ENCODE measurements around the gene SEMA5A.

Gene SEMA5A

DNA sequence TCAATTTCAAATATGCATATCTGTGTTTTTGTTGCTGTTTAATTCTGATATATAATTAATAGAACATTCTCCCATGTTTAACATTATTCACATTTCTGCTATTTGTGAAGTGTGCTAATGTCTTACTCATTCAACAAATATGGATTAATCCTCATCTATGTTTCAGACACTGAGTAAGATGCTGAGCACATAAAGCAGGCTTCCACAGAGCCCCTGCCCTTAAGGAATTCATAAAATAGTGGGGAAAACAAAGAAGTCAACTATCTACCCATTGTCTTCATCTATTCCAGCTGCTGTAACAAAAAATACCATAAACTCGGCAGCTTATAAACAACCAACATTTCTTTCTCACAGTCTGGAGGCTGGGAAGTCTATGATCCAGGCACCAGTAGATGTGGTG is 333.3 kb downstream of the SEMA5A start:
- H2BK15ac ChIP-seq (ENCODE audit: low read length): no peak overlapping the region
- H3K4ac ChIP-seq (ENCODE audit: low read length): no peak overlapping the region
- no peak overlapping the region for H3K23ac ChIP-seq (ENCODE audit: low read depth, low read length, poor library complexity)
- peaks cover 3 to 6% of the 10 kb centered on the region in 2 donors for H3K9me3 ChIP-seq (replicated peaks in 1 of 2; ENCODE audit: control insufficient read depth in 2 of 2, insufficient read depth in 1 of 2, low read depth in 1 of 2, low read length in 2 of 2)
- H4K91ac ChIP-seq (ENCODE audit: low read depth, low read length, poor library complexity): no peak overlapping the region
- no peak overlapping the region for H3K14ac ChIP-seq (ENCODE audit: low read length)
- H2AK5ac ChIP-seq (ENCODE audit: low read depth, low read length): no peak overlapping the region
- no peaks in the 10 kb centered on the region for H3K79me1 ChIP-seq (ENCODE audit: low read depth, low read length)
- no peak overlapping the region for H2BK5ac ChIP-seq (ENCODE audit: low read length)
- no peak overlapping the region for H3K18ac ChIP-seq (ENCODE audit: low read length)
- no peak overlapping the region for H3K4me3 ChIP-seq (ENCODE audit: low read length in 2 of 2)
- H3K4me2 ChIP-seq (ENCODE audit: insufficient read depth, low read length, poor library complexity, severe bottlenecking): no peak overlapping the region
- no CpG with 5 or more reads among the region's 1 CpG for whole genome bisulfite sequencing, 2 donors (ENCODE audit: extremely low coverage in 2 of 2, insufficient read length in 2 of 2, insufficient replicate concordance in 1 of 2)
- H2BK12ac ChIP-seq (ENCODE audit: low read length): no peak overlapping the region
- peaks cover 0 to 5% of the 10 kb centered on the region in 2 donors for H3K4me1 ChIP-seq (ENCODE audit: control insufficient read depth in 2 of 2, insufficient read depth in 1 of 2, low read depth in 1 of 2, low read length in 2 of 2)
- no peak for DNase-seq (ENCODE audit: low spot score)
- H2AFZ ChIP-seq (ENCODE audit: low read length): no peak overlapping the region
- H4K8ac ChIP-seq (ENCODE audit: low read depth, low read length): no peak overlapping the region
- no peaks in the 10 kb centered on the region for H3K27me3 ChIP-seq (ENCODE audit: control insufficient read depth in 3 of 3, insufficient read depth in 3 of 3, low read depth in 1 of 3, low read length in 3 of 3)
- H3K9ac ChIP-seq (ENCODE audit: low read depth, low read length, poor library complexity): no peak overlapping the region
- no peak overlapping the region for H3K27ac ChIP-seq (replicated peaks; ENCODE audit: low read length)
- H3K36me3 ChIP-seq (replicated peaks in 1 of 2; ENCODE audit: control insufficient read depth in 2 of 2, insufficient read depth in 2 of 2, low read length in 2 of 2): peaks cover 0 to 12% of the 10 kb centered on the region in 2 donors
- H2BK120ac ChIP-seq (ENCODE audit: low read depth, low read length): no peak overlapping the region

DNA sequence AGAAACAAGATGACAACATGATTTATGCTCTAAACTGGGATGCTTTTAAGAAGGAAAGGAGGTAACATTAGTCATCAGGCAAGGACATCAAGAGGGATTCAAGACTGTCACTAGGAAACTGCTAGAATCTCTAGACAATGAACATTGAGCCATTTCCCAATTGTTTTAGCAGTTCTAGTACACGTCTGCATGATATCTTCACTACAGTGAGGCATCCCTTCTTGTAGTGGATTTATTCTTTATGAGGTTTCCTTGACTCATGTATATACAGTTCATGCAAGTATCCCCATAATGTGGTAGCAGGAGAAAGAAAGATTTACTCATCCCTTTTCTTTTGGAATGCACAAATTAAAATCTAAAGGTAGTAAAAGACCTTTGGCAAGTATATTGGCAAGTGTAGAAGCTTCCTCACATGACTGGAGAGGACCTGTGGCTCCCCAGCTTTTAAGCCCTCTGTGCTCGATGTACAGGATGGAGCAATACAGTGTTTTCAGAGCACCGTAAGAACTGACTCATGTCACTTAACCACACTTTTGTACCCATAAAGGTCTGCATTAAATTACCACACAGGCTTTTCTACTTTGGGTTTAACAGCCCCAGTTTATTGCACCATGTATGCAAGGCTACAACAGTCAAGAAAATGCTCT is 335.9 kb downstream of the SEMA5A start:
- no peaks in the 10 kb centered on the region for H3K27me3 ChIP-seq (ENCODE audit: control insufficient read depth in 3 of 3, insufficient read depth in 3 of 3, low read depth in 1 of 3, low read length in 3 of 3)
- no peak overlapping the region for H4K8ac ChIP-seq (ENCODE audit: low read depth, low read length)
- no peak overlapping the region for H3K4me2 ChIP-seq (ENCODE audit: insufficient read depth, low read length, poor library complexity, severe bottlenecking)
- peaks cover 0 to 8% of the 10 kb centered on the region in 2 donors for H3K4me1 ChIP-seq (ENCODE audit: control insufficient read depth in 2 of 2, insufficient read depth in 1 of 2, low read depth in 1 of 2, low read length in 2 of 2)
- H2BK120ac ChIP-seq (ENCODE audit: low read depth, low read length): no peak overlapping the region
- no peak for DNase-seq (ENCODE audit: low spot score)
- no peak overlapping the region for H2AFZ ChIP-seq (ENCODE audit: low read length)
- no peak overlapping the region for H2BK12ac ChIP-seq (ENCODE audit: low read length)
- no peak overlapping the region for H3K9ac ChIP-seq (ENCODE audit: low read depth, low read length, poor library complexity)
- no peaks in the 10 kb centered on the region for H3K9me3 ChIP-seq (replicated peaks in 1 of 2; ENCODE audit: control insufficient read depth in 2 of 2, insufficient read depth in 1 of 2, low read depth in 1 of 2, low read length in 2 of 2)
- H3K36me3 ChIP-seq (replicated peaks in 1 of 2; ENCODE audit: control insufficient read depth in 2 of 2, insufficient read depth in 2 of 2, low read length in 2 of 2): peaks cover 0 to 10% of the 10 kb centered on the region in 2 donors
- WGBS, 2 donors (ENCODE audit: extremely low coverage in 2 of 2, insufficient read length in 2 of 2, insufficient replicate concordance in 1 of 2): no CpG with 5 or more reads among the region's 3 CpGs
- no peak overlapping the region for H3K4me3 ChIP-seq (ENCODE audit: low read length in 2 of 2)
- no peak overlapping the region for H3K18ac ChIP-seq (ENCODE audit: low read length)
- H2BK15ac ChIP-seq (ENCODE audit: low read length): no peak overlapping the region
- no peak overlapping the region for H3K4ac ChIP-seq (ENCODE audit: low read length)
- H2AK5ac ChIP-seq (ENCODE audit: low read depth, low read length): no peak overlapping the region
- no peak overlapping the region for H3K27ac ChIP-seq (replicated peaks; ENCODE audit: low read length)
- no peak overlapping the region for H3K14ac ChIP-seq (ENCODE audit: low read length)
- H3K23ac ChIP-seq (ENCODE audit: low read depth, low read length, poor library complexity): no peak overlapping the region
- H4K91ac ChIP-seq (ENCODE audit: low read depth, low read length, poor library complexity): no peak overlapping the region
- no peak overlapping the region for H2BK5ac ChIP-seq (ENCODE audit: low read length)
- no peaks in the 10 kb centered on the region for H3K79me1 ChIP-seq (ENCODE audit: low read depth, low read length)

DNA sequence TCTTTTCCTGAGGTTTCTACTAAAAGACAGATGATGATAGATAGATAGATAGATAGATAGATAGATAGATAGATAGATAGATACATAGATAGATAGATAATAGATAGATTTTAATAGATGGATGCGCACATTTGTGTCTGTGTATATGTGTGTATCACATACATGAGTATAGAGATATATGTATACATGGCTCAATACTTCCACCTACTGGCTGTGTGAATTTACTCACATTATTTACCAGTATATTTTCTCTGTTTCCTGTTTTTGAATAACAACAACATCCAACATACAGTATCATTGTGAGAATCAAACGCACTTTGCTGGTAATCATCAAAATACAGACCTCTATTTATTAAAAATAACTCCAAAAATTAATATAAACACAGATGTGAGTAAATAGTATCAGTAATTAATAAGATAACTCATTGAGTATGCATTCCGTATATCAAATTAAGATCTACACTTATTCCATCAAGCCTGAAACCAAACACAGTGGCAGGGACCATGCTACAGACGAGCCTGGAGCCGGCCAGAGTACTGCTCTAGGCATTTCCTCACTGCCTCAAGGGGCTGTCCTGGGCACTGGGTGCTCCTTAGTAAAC is 338.0 kb downstream of the SEMA5A start:
- Histone ChIP-seq H2AK5ac (ENCODE audit: low read depth, low read length) (peak overlapping the region; percentile 91), H3K4ac (ENCODE audit: low read length) (peak overlapping the region; percentile 60), H4K8ac (ENCODE audit: low read depth, low read length) (no peak overlapping the region), H3K18ac (ENCODE audit: low read length) (peak overlapping the region; percentile 74), H3K9me3 (replicated peaks in 1 of 2; ENCODE audit: control insufficient read depth in 2 of 2, insufficient read depth in 1 of 2, low read depth in 1 of 2, low read length in 2 of 2) (peaks cover 4 to 5% of the 10 kb centered on the region in 2 donors), H2BK5ac (ENCODE audit: low read length) (peak overlapping the region; percentile 85), H2BK120ac (ENCODE audit: low read depth, low read length) (peak overlapping the region; percentile 85), H3K36me3 (replicated peaks in 1 of 2; ENCODE audit: control insufficient read depth in 2 of 2, insufficient read depth in 2 of 2, low read length in 2 of 2) (peaks cover 0 to 13% of the 10 kb centered on the region in 2 donors), H2BK15ac (ENCODE audit: low read length) (peak overlapping the region; percentile 32), H2BK12ac (ENCODE audit: low read length) (peak overlapping the region; percentile 100), H4K91ac (ENCODE audit: low read depth, low read length, poor library complexity) (peak overlapping the region; percentile 96), H3K4me1 (ENCODE audit: control insufficient read depth in 2 of 2, insufficient read depth in 1 of 2, low read depth in 1 of 2, low read length in 2 of 2) (peaks cover 0 to 8% of the 10 kb centered on the region in 2 donors), H3K23ac (ENCODE audit: low read depth, low read length, poor library complexity) (peak overlapping the region; percentile 62), H3K9ac (ENCODE audit: low read depth, low read length, poor library complexity) (no peak overlapping the region), H3K79me1 (ENCODE audit: low read depth, low read length) (no peaks in the 10 kb centered on the region), H3K27ac (replicated peaks; ENCODE audit: low read length) (no peak overlapping the region), H3K14ac (ENCODE audit: low read length) (peak overlapping the region; percentile 79), H3K27me3 (ENCODE audit: control insufficient read depth in 3 of 3, insufficient read depth in 3 of 3, low read depth in 1 of 3, low read length in 3 of 3) (no peaks in the 10 kb centered on the region), H3K4me2 (ENCODE audit: insufficient read depth, low read length, poor library complexity, severe bottlenecking) (no peak overlapping the region), H2AFZ (ENCODE audit: low read length) (no peak overlapping the region), H3K4me3 (ENCODE audit: low read length in 2 of 2) (no peak overlapping the region)
- WGBS, 2 donors (ENCODE audit: extremely low coverage in 2 of 2, insufficient read length in 2 of 2, insufficient replicate concordance in 1 of 2): no CpG with 5 or more reads among the region's 5 CpGs
- no peak for DNase-seq (ENCODE audit: low spot score)

DNA sequence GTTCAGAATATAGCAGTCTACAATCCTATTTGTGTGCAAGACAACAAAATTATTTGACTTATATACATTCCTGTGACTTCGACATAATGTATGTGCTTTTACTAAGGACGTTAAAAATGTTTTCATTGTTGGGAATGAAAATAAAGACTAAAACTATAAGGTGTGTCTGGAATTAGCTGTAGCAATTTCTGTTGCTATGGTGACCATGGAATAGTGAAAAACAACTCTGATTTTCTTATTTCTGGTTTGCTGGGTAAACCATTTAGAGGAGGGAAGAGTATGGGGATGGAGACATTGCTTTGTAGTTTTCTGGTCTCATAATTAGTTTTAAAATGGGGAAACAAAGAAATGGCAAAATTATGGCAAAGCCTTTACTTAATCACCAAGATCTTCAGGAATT is 343.2 kb downstream of the SEMA5A start:
- WGBS, 2 donors (ENCODE audit: extremely low coverage in 2 of 2, insufficient read length in 2 of 2, insufficient replicate concordance in 1 of 2): no CpG with 5 or more reads among the region's 2 CpGs
- Histone ChIP-seq H2BK5ac (ENCODE audit: low read length) (no peak overlapping the region), H2BK12ac (ENCODE audit: low read length) (no peak overlapping the region)

More for the DNA sequence above, 343.2 kb downstream of the SEMA5A start:
- no peak overlapping the region for H2BK120ac ChIP-seq (ENCODE audit: low read depth, low read length)
- DNase-seq (ENCODE audit: low spot score): no peak
- no peak overlapping the region for H2AFZ ChIP-seq (ENCODE audit: low read length)
- no peaks in the 10 kb centered on the region for H3K79me1 ChIP-seq (ENCODE audit: low read depth, low read length)
- no peak overlapping the region for H3K23ac ChIP-seq (ENCODE audit: low read depth, low read length, poor library complexity)
- no peak overlapping the region for H3K14ac ChIP-seq (ENCODE audit: low read length)
- H3K9ac ChIP-seq (ENCODE audit: low read depth, low read length, poor library complexity): no peak overlapping the region
- no peak overlapping the region for H2AK5ac ChIP-seq (ENCODE audit: low read depth, low read length)
- H3K18ac ChIP-seq (ENCODE audit: low read length): no peak overlapping the region
- H3K4me2 ChIP-seq (ENCODE audit: insufficient read depth, low read length, poor library complexity, severe bottlenecking): no peak overlapping the region
- no peak overlapping the region for H4K8ac ChIP-seq (ENCODE audit: low read depth, low read length)
- no peak overlapping the region for H4K91ac ChIP-seq (ENCODE audit: low read depth, low read length, poor library complexity)
- no peak overlapping the region for H3K4ac ChIP-seq (ENCODE audit: low read length)
- peaks cover 0 to 5% of the 10 kb centered on the region in 2 donors for H3K36me3 ChIP-seq (replicated peaks in 1 of 2; ENCODE audit: control insufficient read depth in 2 of 2, insufficient read depth in 2 of 2, low read length in 2 of 2)
- H3K27ac ChIP-seq (replicated peaks; ENCODE audit: low read length): no peak overlapping the region
- no peaks in the 10 kb centered on the region for H3K27me3 ChIP-seq (ENCODE audit: control insufficient read depth in 3 of 3, insufficient read depth in 3 of 3, low read depth in 1 of 3, low read length in 3 of 3)
- no peak overlapping the region for H3K4me3 ChIP-seq (ENCODE audit: low read length in 2 of 2)
- peaks cover 4 to 7% of the 10 kb centered on the region in 2 donors for H3K9me3 ChIP-seq (replicated peaks in 1 of 2; ENCODE audit: control insufficient read depth in 2 of 2, insufficient read depth in 1 of 2, low read depth in 1 of 2, low read length in 2 of 2)
- peaks cover 6 to 19% of the 10 kb centered on the region in 2 donors for H3K4me1 ChIP-seq (ENCODE audit: control insufficient read depth in 2 of 2, insufficient read depth in 1 of 2, low read depth in 1 of 2, low read length in 2 of 2)
- no peak overlapping the region for H2BK15ac ChIP-seq (ENCODE audit: low read length)
